Endothelial cell of umbilical vein (primary cell): Measurements from ENCODE around the gene ALKBH2. TPM values are rescaled to one million over a fixed set of nuclear protein-coding genes. Genes with fewer than 3 reads are reported as not detected.

Experiments used
- BruUV-seq: library from RNA; stranded (reverse); fragments of 400-500 nt; replicated peaks from 2 replicates; lab custom pipeline; 2021; lab: Mats Ljungman, UMichigan
- CTCF ChIA-PET: fragments of 300-600, 350-600 bp; sonication (Branson Sonifier 250); formaldehyde crosslinking; loops from one replicate; lab custom pipeline; 2021; ENCODE audit warnings: antibody characterized with exemption, inconsistent platforms; lab: Charles Lee
- POLR2A ChIA-PET: fragments of 300-600, 350-600 bp; sonication (Branson Sonifier 250); formaldehyde crosslinking; loops from one replicate; lab custom pipeline; 2021; ENCODE audit warnings: antibody characterized with exemption, inconsistent platforms; lab: Charles Lee
- DNase-seq: peaks from one replicate; pipeline ENCODE4 v3.0.0-alpha.2; 2011; ENCODE audit warnings: low read depth, low spot score
- FAIRE-seq: peaks from 2 replicates; lab custom pipeline; 2011; peaks lifted over from hg19 to GRCh38; lab: Jason Lieb, UNC
- H2AFZ ChIP-seq: 2 replicates; pipeline ENCODE4 v1.6.0; 2012; ENCODE audit warnings: low read depth, low read length, control low read depth, inconsistent platforms
- H3K27ac ChIP-seq: 2 replicates; pipeline ENCODE4 v1.5.1; 2011; ENCODE audit warnings: low read depth, mild to moderate bottlenecking, control low read depth, low read length, moderate library complexity; ENCODE audit not compliant: insufficient read depth
- H3K27me3 ChIP-seq, 2 experiments: 2 replicates each; pipeline versions ENCODE4 v1.6.0 to v1.6.1; 2011; ENCODE audit warnings: low read length in 2 of 2, mixed read lengths in 1 of 2; ENCODE audit not compliant: control insufficient read depth in 2 of 2, insufficient read depth in 2 of 2
- H3K36me3 ChIP-seq, 2 experiments: 2 replicates in 1 of 2; 3 replicates in 1 of 2; pipeline ENCODE4 v1.5.1; 2011; ENCODE audit warnings: low read length in 2 of 2, mild to moderate bottlenecking in 1 of 2, moderate library complexity in 1 of 2; ENCODE audit not compliant: control insufficient read depth in 2 of 2, insufficient read depth in 2 of 2; ENCODE audit errors: extremely low read depth in 1 of 2
- H3K4me1 ChIP-seq: 3 replicates; pipeline ENCODE4 v1.5.1; 2011; ENCODE audit warnings: mild to moderate bottlenecking, low read length; ENCODE audit not compliant: control insufficient read depth, insufficient read depth; ENCODE audit errors: extremely low read depth
- H3K4me2 ChIP-seq: 2 replicates; pipeline ENCODE4 v1.6.1; 2011; ENCODE audit warnings: low read length, control low read depth, mixed read lengths; ENCODE audit not compliant: insufficient read depth
- H3K4me3 ChIP-seq, 3 experiments: fragments of 200-600 bp in 1 of 3; sonication (generic), shearing (Covaris generic) in 1 of 3; replicated peaks in 1 of 3; 2 replicates each; pipeline ENCODE4 v1.5.1; 2011 to 2016; ENCODE audit warnings: control low read depth in 3 of 3, low read length in 3 of 3, mild to moderate bottlenecking in 2 of 3, inconsistent platforms in 1 of 3, low read depth in 1 of 3, moderate library complexity in 1 of 3; ENCODE audit not compliant: insufficient read depth in 1 of 3
- H3K79me2 ChIP-seq: 2 replicates; pipeline ENCODE4 v1.6.0; 2012; ENCODE audit warnings: low read length, inconsistent platforms; ENCODE audit not compliant: control insufficient read depth, insufficient read depth
- H3K9ac ChIP-seq: replicated peaks from 2 replicates; pipeline ENCODE3; 2011; ENCODE audit warnings: low read length, control low read depth; ENCODE audit not compliant: insufficient read depth; ENCODE audit errors: extremely low read depth
- H3K9me1 ChIP-seq: replicated peaks from 3 replicates; pipeline ENCODE4 v1.6.0; 2011; ENCODE audit warnings: mild to moderate bottlenecking, low read length; ENCODE audit not compliant: control insufficient read depth, insufficient read depth; ENCODE audit errors: extremely low read depth
- H3K9me3 ChIP-seq: replicated peaks from 2 replicates; pipeline ENCODE4 v1.5.1; 2012; ENCODE audit warnings: low read length, inconsistent platforms; ENCODE audit not compliant: control insufficient read depth, insufficient read depth
- H4K20me1 ChIP-seq: replicated peaks from 2 replicates; pipeline ENCODE3; 2011; ENCODE audit warnings: mild to moderate bottlenecking, low read length; ENCODE audit not compliant: control insufficient read depth, insufficient read depth; ENCODE audit errors: extremely low read depth
- CTCF ChIP-seq, 2 donors: IDR thresholded peaks; 1 replicate in 1 of 2; 2 replicates in 1 of 2; pipeline ENCODE4 v1.5.1; 2011; ENCODE audit warnings: low read length in 2 of 2, mild to moderate bottlenecking in 2 of 2, moderate library complexity in 2 of 2, control low read depth in 1 of 2, inconsistent platforms in 1 of 2, low read depth in 1 of 2; ENCODE audit not compliant: insufficient read depth in 1 of 2; ENCODE audit errors: extremely low read depth in 1 of 2
- EZH2 ChIP-seq: IDR thresholded peaks from 2 replicates; pipeline ENCODE4 v1.6.1; 2012; ENCODE audit warnings: borderline replicate concordance, low read depth, mild to moderate bottlenecking, moderate library complexity, low read length, inconsistent platforms; ENCODE audit not compliant: severe bottlenecking
- FOS ChIP-seq: IDR thresholded peaks from 2 replicates; pipeline ENCODE4 v1.6.1; 2011; ENCODE audit warnings: mild to moderate bottlenecking, low read length, moderate library complexity, borderline replicate concordance; ENCODE audit not compliant: insufficient read depth
- GATA2 ChIP-seq: IDR thresholded peaks from 2 replicates; pipeline ENCODE4 v1.7.0; 2011; ENCODE audit warnings: low read depth, mild to moderate bottlenecking, moderate library complexity, mixed read lengths, low read length; ENCODE audit not compliant: insufficient read length, insufficient read depth
- JUN ChIP-seq: IDR thresholded peaks from 2 replicates; pipeline ENCODE4 v1.6.1; 2011; ENCODE audit warnings: borderline replicate concordance, low read depth; ENCODE audit not compliant: insufficient read length, insufficient read depth
- MYC ChIP-seq: IDR thresholded peaks from one replicate; pipeline ENCODE4 v1.6.1; 2011; ENCODE audit warnings: mild to moderate bottlenecking, low read depth, low read length
- POLR2A ChIP-seq: IDR thresholded peaks from 2 replicates; pipeline ENCODE4 v1.6.1; 2012; ENCODE audit warnings: low read depth, mild to moderate bottlenecking, control low read depth, low read length
- dilution Hi-C: fragments of 300-500 bp; cut with MboI; formaldehyde crosslinking; loops from one replicate; pipeline ENCODE4 v1.15.0; 2019; ENCODE audit warnings: low sequenced_read_pairs; ENCODE audit not compliant: extremely low pct_ligation_motif_present
- intact Hi-C: fragments of 100-400 bp; cut with micrococcal nuclease; formaldehyde crosslinking; loops from one replicate; pipeline ENCODE4 v1.10.0; 2022
- polyA plus RNA-seq, 4 experiments: library from polyadenylated mRNA; depleted of rRNA in 3 of 4; stranded (reverse) in 3 of 4; unstranded in 1 of 4; fragments of >200 nt; gene quantifications; 2 replicates each; pipeline versions ENCODE4 v1.2.1 to v1.2.3, GENCODE V29; 2011 to 2012; ENCODE audit warnings: missing spikeins in 1 of 4
- total RNA-seq: library from RNA; stranded (reverse); gene quantifications from 2 replicates; pipeline ENCODE4 v1.2.3, GENCODE V29; 2021

The ALKBH2 gene
- total and polyA plus RNA-seq, 2 donors (not counting 3 experiments of a cell fraction or from before 2014, with no cell fraction given) = 5.4 to 7.3 TPM

GRCh38 chr12:109069307-109070271 is 23.7 kb downstream of the ALKBH2 start:
- CTCF ChIA-PET = no interaction called here
- Histone ChIP-seq H3K9me1 (no peaks in the 10 kb centered on the region), H3K36me3 (peaks cover 0 to 14% of the 10 kb centered on the region in 2 experiments), H3K4me1 (no peaks in the 10 kb centered on the region), H3K27ac (no peak overlapping the region), H3K9me3 (no peaks in the 10 kb centered on the region), H3K79me2 (no peaks in the 10 kb centered on the region), H3K9ac (no peak overlapping the region), H3K4me2 (no peak overlapping the region), H3K4me3 (no peak overlapping the region), H3K27me3 (no peaks in the 10 kb centered on the region), H2AFZ (no peak overlapping the region), H4K20me1 (no peaks in the 10 kb centered on the region)
- BruUV-seq = no TSS peak
- DNase-seq (no peak), FAIRE-seq (no peak)
- dilution Hi-C loops = no loop called here
- POLR2A ChIA-PET = no interaction called here
- intact Hi-C loops = no loop called here
- TF ChIP-seq JUN = no peak
- no peak for TF ChIP-seq FOS
- no peak for TF ChIP-seq MYC
- no peak for TF ChIP-seq CTCF (IDR thresholded peaks at IDR 0.05; ENCODE audit: extremely low read depth in 1 of 2, insufficient read depth in 1 of 2, low read depth in 1 of 2, low read length in 2 of 2)
- TF ChIP-seq GATA2 = no peak
- no peak for TF ChIP-seq POLR2A
- no peak for TF ChIP-seq EZH2
